ENCODE results near the gene RFX4.

RFX4 gene

DNA sequence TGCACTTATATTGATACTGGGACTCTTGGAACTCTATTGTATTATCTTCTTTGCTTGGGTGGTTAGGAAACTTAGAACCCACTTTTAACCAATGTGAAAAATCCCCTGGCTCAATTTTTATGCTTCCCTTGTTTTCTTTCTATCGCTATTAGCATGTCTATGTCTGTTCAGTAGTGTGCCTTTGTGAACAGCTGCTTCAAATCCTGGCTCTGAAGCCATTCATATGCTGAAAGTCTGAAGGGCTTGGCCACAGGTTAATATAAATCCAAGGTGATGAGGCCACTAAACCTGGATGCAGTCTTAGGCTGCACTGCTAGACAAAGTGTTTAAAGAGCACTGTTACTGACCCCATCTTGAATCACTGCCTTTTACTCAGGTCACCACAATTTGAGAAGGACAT, 96.8 kb downstream of the RFX4 start:
- H3K9me3 ChIP-seq (ENCODE audit: control insufficient read depth, low read length): no peaks in the 10 kb centered on the region
- no peak overlapping the region for H3K9ac ChIP-seq (ENCODE audit: low read length)
- H3K79me1 ChIP-seq (replicated peaks; ENCODE audit: low read length, poor library complexity, severe bottlenecking): no peaks in the 10 kb centered on the region
- no peak overlapping the region for H3K4me2 ChIP-seq (ENCODE audit: low read length, poor library complexity, severe bottlenecking)
- H2BK5ac ChIP-seq (ENCODE audit: low read depth, low read length, poor library complexity, severe bottlenecking): no peak overlapping the region
- no peak overlapping the region for H3K14ac ChIP-seq (ENCODE audit: low read length in 2 of 2)
- H2BK120ac ChIP-seq (ENCODE audit: low read depth, low read length): no peak overlapping the region
- no peaks in the 10 kb centered on the region for H3K36me3 ChIP-seq (ENCODE audit: control insufficient read depth in 1 of 2, insufficient read depth in 2 of 2, low read depth in 1 of 2, low read length in 2 of 2)
- H4K91ac ChIP-seq (ENCODE audit: low read length): no peak overlapping the region
- H3K27me3 ChIP-seq (ENCODE audit: control insufficient read depth in 1 of 2, insufficient read depth in 1 of 2, low read length in 2 of 2): peaks cover 5 to 7% of the 10 kb centered on the region in 2 experiments
- no peak overlapping the region for H3K27ac ChIP-seq (ENCODE audit: low read length, poor library complexity, severe bottlenecking)
- no peak overlapping the region for H2BK15ac ChIP-seq (ENCODE audit: low read depth, poor library complexity, severe bottlenecking)
- 94% methylated on average over 1 of the region's 1 CpG for WGBS
- no peak overlapping the region for H2AK5ac ChIP-seq (ENCODE audit: low read length, severe bottlenecking)
- H2AFZ ChIP-seq (ENCODE audit: low read depth, low read length): no peak overlapping the region
- no peaks in the 10 kb centered on the region for H3K4me1 ChIP-seq (ENCODE audit: control insufficient read depth, insufficient read depth, low read depth, low read length)
- H3K18ac ChIP-seq (ENCODE audit: low read depth in 1 of 2, low read length in 2 of 2): no peak overlapping the region
- no peak overlapping the region for H3K23ac ChIP-seq (ENCODE audit: low read length in 2 of 2)
- H2BK12ac ChIP-seq (ENCODE audit: low read length in 2 of 2): no peak overlapping the region
- H4K8ac ChIP-seq (ENCODE audit: low read length): no peak overlapping the region
- no peak overlapping the region for H3K4ac ChIP-seq (ENCODE audit: low read depth in 1 of 2, low read length in 2 of 2)
- no peak overlapping the region for H3K4me3 ChIP-seq (ENCODE audit: insufficient read depth in 1 of 2, low read depth in 1 of 2, low read length in 2 of 2)
- no peak for DNase-seq

DNA sequence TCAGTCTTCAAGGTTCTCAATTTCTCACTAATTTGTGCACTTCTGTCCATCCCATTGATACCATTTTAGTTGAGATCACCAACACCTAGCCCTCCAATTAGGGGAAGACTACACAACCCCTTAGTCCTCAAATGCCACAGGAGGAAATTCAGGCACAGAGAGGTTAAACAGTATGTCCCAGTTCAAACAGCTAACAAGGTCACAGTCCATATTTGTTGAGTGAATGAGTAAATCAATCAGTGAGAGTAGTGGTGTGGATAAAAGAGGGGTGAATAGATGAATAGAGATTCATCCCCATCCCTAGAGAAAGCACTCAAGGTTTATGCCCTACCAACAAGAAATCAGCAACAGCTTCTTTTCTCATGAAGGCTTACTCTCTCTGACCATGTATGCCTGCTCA, 97.5 kb downstream of the RFX4 start:
- no peaks in the 10 kb centered on the region for H3K36me3 ChIP-seq (ENCODE audit: control insufficient read depth in 1 of 2, insufficient read depth in 2 of 2, low read depth in 1 of 2, low read length in 2 of 2)
- H3K9ac ChIP-seq (ENCODE audit: low read length): no peak overlapping the region
- no peak overlapping the region for H3K4ac ChIP-seq (ENCODE audit: low read depth in 1 of 2, low read length in 2 of 2)
- no peak overlapping the region for H4K91ac ChIP-seq (ENCODE audit: low read length)
- no peak overlapping the region for H2AK5ac ChIP-seq (ENCODE audit: low read length, severe bottlenecking)
- no peak overlapping the region for H3K27ac ChIP-seq (ENCODE audit: low read length, poor library complexity, severe bottlenecking)
- H4K8ac ChIP-seq (ENCODE audit: low read length): no peak overlapping the region
- H3K18ac ChIP-seq (ENCODE audit: low read depth in 1 of 2, low read length in 2 of 2): no peak overlapping the region
- DNase-seq: no peak
- no peaks in the 10 kb centered on the region for H3K79me1 ChIP-seq (replicated peaks; ENCODE audit: low read length, poor library complexity, severe bottlenecking)
- no peaks in the 10 kb centered on the region for H3K9me3 ChIP-seq (ENCODE audit: control insufficient read depth, low read length)
- no peak overlapping the region for H2BK5ac ChIP-seq (ENCODE audit: low read depth, low read length, poor library complexity, severe bottlenecking)
- H2AFZ ChIP-seq (ENCODE audit: low read depth, low read length): no peak overlapping the region
- no peak overlapping the region for H2BK15ac ChIP-seq (ENCODE audit: low read depth, poor library complexity, severe bottlenecking)
- no peak overlapping the region for H2BK120ac ChIP-seq (ENCODE audit: low read depth, low read length)
- H2BK12ac ChIP-seq (ENCODE audit: low read length in 2 of 2): no peak overlapping the region
- H3K23ac ChIP-seq (ENCODE audit: low read length in 2 of 2): no peak overlapping the region
- peaks cover 3 to 5% of the 10 kb centered on the region in 2 experiments for H3K27me3 ChIP-seq (ENCODE audit: control insufficient read depth in 1 of 2, insufficient read depth in 1 of 2, low read length in 2 of 2)
- H3K4me3 ChIP-seq (ENCODE audit: insufficient read depth in 1 of 2, low read depth in 1 of 2, low read length in 2 of 2): no peak overlapping the region
- H3K4me1 ChIP-seq (ENCODE audit: control insufficient read depth, insufficient read depth, low read depth, low read length): no peaks in the 10 kb centered on the region
- no peak overlapping the region for H3K4me2 ChIP-seq (ENCODE audit: low read length, poor library complexity, severe bottlenecking)
- no peak overlapping the region for H3K14ac ChIP-seq (ENCODE audit: low read length in 2 of 2)

- no peaks in the 10 kb centered on the region for H3K4me1 ChIP-seq (ENCODE audit: control insufficient read depth, insufficient read depth, low read depth, low read length)
- no peak overlapping the region for H2BK120ac ChIP-seq (ENCODE audit: low read depth, low read length)
- peaks cover 0 to 3% of the 10 kb centered on the region in 2 experiments for H3K27me3 ChIP-seq (ENCODE audit: control insufficient read depth in 1 of 2, insufficient read depth in 1 of 2, low read length in 2 of 2)
- no peak overlapping the region for H4K8ac ChIP-seq (ENCODE audit: low read length)
- H4K91ac ChIP-seq (ENCODE audit: low read length): no peak overlapping the region
- H3K4me2 ChIP-seq (ENCODE audit: low read length, poor library complexity, severe bottlenecking): no peak overlapping the region
- no peaks in the 10 kb centered on the region for H3K36me3 ChIP-seq (ENCODE audit: control insufficient read depth in 1 of 2, insufficient read depth in 2 of 2, low read depth in 1 of 2, low read length in 2 of 2)
- H3K9ac ChIP-seq (ENCODE audit: low read length): no peak overlapping the region
- H2AK5ac ChIP-seq (ENCODE audit: low read length, severe bottlenecking): no peak overlapping the region
- H2BK15ac ChIP-seq (ENCODE audit: low read depth, poor library complexity, severe bottlenecking): no peak overlapping the region
- no peak overlapping the region for H3K27ac ChIP-seq (ENCODE audit: low read length, poor library complexity, severe bottlenecking)
- H3K9me3 ChIP-seq (ENCODE audit: control insufficient read depth, low read length): no peaks in the 10 kb centered on the region
- 38% methylated on average over 3 of the region's 3 CpGs for WGBS
- H3K14ac ChIP-seq (ENCODE audit: low read length in 2 of 2): no peak overlapping the region
- no peak overlapping the region for H2BK12ac ChIP-seq (ENCODE audit: low read length in 2 of 2)
- H3K4ac ChIP-seq (ENCODE audit: low read depth in 1 of 2, low read length in 2 of 2): no peak overlapping the region
- no peak overlapping the region for H3K23ac ChIP-seq (ENCODE audit: low read length in 2 of 2)
- H3K4me3 ChIP-seq (ENCODE audit: insufficient read depth in 1 of 2, low read depth in 1 of 2, low read length in 2 of 2): no peak overlapping the region
- no peaks in the 10 kb centered on the region for H3K79me1 ChIP-seq (replicated peaks; ENCODE audit: low read length, poor library complexity, severe bottlenecking)
- H2AFZ ChIP-seq (ENCODE audit: low read depth, low read length): no peak overlapping the region
- DNase-seq: no peak
- H3K18ac ChIP-seq (ENCODE audit: low read depth in 1 of 2, low read length in 2 of 2): no peak overlapping the region
- H2BK5ac ChIP-seq (ENCODE audit: low read depth, low read length, poor library complexity, severe bottlenecking): no peak overlapping the region
Measured at GRCh38 chr12:106681210-106681609, 98.4 kb downstream of the RFX4 start.

DNA sequence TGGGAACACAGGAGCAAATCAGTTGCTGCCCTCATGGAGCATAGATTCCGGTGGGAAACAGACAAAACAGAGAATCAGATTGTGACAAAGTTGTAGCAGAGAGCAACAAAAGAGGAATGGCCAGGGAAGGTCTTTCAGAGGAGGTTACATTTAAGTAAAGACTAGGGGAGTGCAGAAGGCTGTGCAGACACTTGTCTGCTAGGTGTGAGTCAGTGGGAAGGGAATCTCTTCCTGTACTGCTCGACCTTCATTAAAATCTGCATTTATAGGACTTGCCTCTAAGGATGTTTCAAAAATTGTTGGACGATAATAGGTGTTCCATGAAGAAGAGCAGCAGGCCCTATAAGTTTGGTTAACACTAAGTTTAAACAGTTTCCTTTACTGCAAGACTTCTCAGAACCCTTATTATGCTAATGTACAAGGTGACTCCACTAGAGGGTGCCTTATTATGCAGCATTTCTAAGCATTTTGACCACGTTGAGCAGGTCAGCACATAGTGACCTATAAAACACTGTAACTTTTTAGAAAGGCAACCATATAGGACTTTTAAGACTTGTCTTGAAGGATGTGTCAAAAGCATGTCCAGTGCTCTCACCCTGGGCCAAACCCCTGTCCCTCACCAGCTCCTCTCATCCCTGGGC, 99.9 kb downstream of the RFX4 start:
- Histone ChIP-seq H2BK5ac (ENCODE audit: low read depth, low read length, poor library complexity, severe bottlenecking) (no peak overlapping the region), H3K18ac (ENCODE audit: low read depth in 1 of 2, low read length in 2 of 2) (no peak overlapping the region), H3K4me2 (ENCODE audit: low read length, poor library complexity, severe bottlenecking) (no peak overlapping the region), H4K8ac (ENCODE audit: low read length) (no peak overlapping the region), H2BK12ac (ENCODE audit: low read length in 2 of 2) (no peak overlapping the region), H3K4me3 (ENCODE audit: insufficient read depth in 1 of 2, low read depth in 1 of 2, low read length in 2 of 2) (no peak overlapping the region), H2AK5ac (ENCODE audit: low read length, severe bottlenecking) (no peak overlapping the region), H3K9ac (ENCODE audit: low read length) (no peak overlapping the region), H3K27me3 (ENCODE audit: control insufficient read depth in 1 of 2, insufficient read depth in 1 of 2, low read length in 2 of 2) (no peaks in the 10 kb centered on the region), H3K27ac (ENCODE audit: low read length, poor library complexity, severe bottlenecking) (no peak overlapping the region), H2AFZ (ENCODE audit: low read depth, low read length) (no peak overlapping the region), H4K91ac (ENCODE audit: low read length) (no peak overlapping the region), H3K4me1 (ENCODE audit: control insufficient read depth, insufficient read depth, low read depth, low read length) (no peaks in the 10 kb centered on the region), H3K9me3 (ENCODE audit: control insufficient read depth, low read length) (no peaks in the 10 kb centered on the region), H3K14ac (ENCODE audit: low read length in 2 of 2) (peak overlapping the region in 1 of 2 experiments; percentile 64), H3K36me3 (ENCODE audit: control insufficient read depth in 1 of 2, insufficient read depth in 2 of 2, low read depth in 1 of 2, low read length in 2 of 2) (no peaks in the 10 kb centered on the region), H3K79me1 (replicated peaks; ENCODE audit: low read length, poor library complexity, severe bottlenecking) (no peaks in the 10 kb centered on the region), H2BK15ac (ENCODE audit: low read depth, poor library complexity, severe bottlenecking) (no peak overlapping the region), H2BK120ac (ENCODE audit: low read depth, low read length) (no peak overlapping the region), H3K23ac (ENCODE audit: low read length in 2 of 2) (no peak overlapping the region), H3K4ac (ENCODE audit: low read depth in 1 of 2, low read length in 2 of 2) (no peak overlapping the region)
- WGBS: 74% methylated on average over 4 of the region's 4 CpGs
- DNase-seq: peak; percentile 36

All from mesenchymal stem cell (in vitro differentiated cells and primary cell).